Heart right ventricle (tissue), 16 donors: ENCODE measurements around the gene NXN. TPM values are rescaled to one million over a fixed set of nuclear protein-coding genes. Genes with fewer than 3 reads are reported as not detected.

Experiments used
- ATAC-seq, 8 donors: fragments of 200-7000 bp; cut with Tn5 transposase; one replicate each; pipeline ENCODE4 v1.9.1; 2020; ENCODE audit warnings: mild to moderate bottlenecking in 8 of 8, moderate library complexity in 8 of 8, moderate number of reproducible peaks in 1 of 8
- DNase-seq, 2 donors: peaks; one replicate each; pipeline ENCODE4 v3.0.0-alpha.2; 2020
- H3K27ac ChIP-seq, 10 donors: fragments of 200-600 bp; sonication (generic) in 2 of 10; one replicate each; pipeline versions ENCODE4 v1.5.0 to v1.8.0; 2020 to 2022; ENCODE audit warnings: mild to moderate bottlenecking in 3 of 10
- H3K27me3 ChIP-seq, 7 donors: fragments of 200-600 bp; one replicate each; pipeline ENCODE4 v1.8.0; 2021 to 2022; ENCODE audit warnings: mild to moderate bottlenecking in 2 of 7
- H3K36me3 ChIP-seq, 9 donors: fragments of 200-600 bp; sonication (generic) in 1 of 9; one replicate each; pipeline versions ENCODE4 v1.5.0 to v1.8.0; 2020 to 2022; ENCODE audit warnings: mild to moderate bottlenecking in 2 of 9
- H3K4me1 ChIP-seq, 9 donors: fragments of 200-600 bp; sonication (generic) in 1 of 9; one replicate each; pipeline versions ENCODE4 v1.5.0 to v1.8.0; 2020 to 2022; ENCODE audit warnings: mild to moderate bottlenecking in 4 of 9
- H3K4me3 ChIP-seq, 10 donors: fragments of 200-600 bp; sonication (generic) in 2 of 10; one replicate each; pipeline versions ENCODE4 v1.5.0 to v1.8.0; 2020 to 2022; ENCODE audit warnings: mild to moderate bottlenecking in 7 of 10, moderate library complexity in 2 of 10
- H3K9me3 ChIP-seq, 11 donors: fragments of 200-600 bp in 10 of 11; sonication (generic) in 2 of 11; one replicate each; pipeline versions ENCODE4 v1.5.0 to v1.8.0; 2013 to 2022; ENCODE audit warnings: mild to moderate bottlenecking in 2 of 11, control low read depth in 1 of 11, moderate library complexity in 1 of 11
- WGBS, 2 donors: extraction: QIAGEN DNeasy Blood & Tissue Kit; methylation state at CpG; one replicate each; pipeline ENCODE4 v1.1.7; 2013; ENCODE audit warnings: inconsistent platforms in 1 of 2; 5-methylcytosine and 5-hydroxymethylcytosine counted together
- intact Hi-C, 10 donors: fragments of 100-400 bp; cut with DNase I; formaldehyde crosslinking; loops; one replicate each; pipeline versions ENCODE4 v1.11.1 to v1.14.2; 2022
- polyA plus RNA-seq, 2 donors: library from polyadenylated mRNA; stranded (reverse); fragments of 200-250 nt; gene quantifications; one replicate each; pipeline ENCODE4 v1.2.3, GENCODE V29; 2013
- total RNA-seq, 10 donors: library from RNA; stranded (reverse); fragmentation: NEBNext Ultra II Directional in 3 of 10; extraction: Animal tissue kit (Norgen Biotek cat#: 25700) in 3 of 10; gene quantifications; one replicate each; pipeline versions ENCODE4 v1.2.1 to v1.2.4, GENCODE V29; 2021 to 2023
- TF ChIP-seq, protein P1 (sequence below), 9 donors: fragments of 200-600 bp; sonication (generic) in 2 of 9; IDR thresholded peaks; one replicate each; pipeline versions ENCODE4 v1.5.0 to v1.8.0; 2021 to 2022; ENCODE audit warnings: antibody characterized with exemption in 9 of 9, mild to moderate bottlenecking in 5 of 9, moderate library complexity in 1 of 9
- donor health status: Arrhythmogenic right ventricular cardiomyopathy.
- donor health status: ischemic (EF 13 %, LVEDD 7.1; RV severe dilation, severe dysfunction).
- donor health status: healthy with polysubstance abuse.
- donor health status: DM: no; HTN: yes; CAD: no.
- donor health status: DM: no; HTN: no; CAD: no.
- donor health status: ischemic (EF 25% LVEDD 6.9; RV normal size, moderate dysfunction).
- donor health status: ischemic (EF 25% LVEDD 5.7; RV mildly dilated, moderate dysfunction).
- donor health status: healthy.
- donor health status: DM: yes; HTN: yes; CAD: no.
- donor health status: Ischemic cardiomyopathy.
- donor health status: ischemic (EF 35%, LVEDD 5.7; RV mildly dilated, moderate dysfunction).
- donor health status: nonischemic (EF 11% LVEDD 7.7; RV severe dilation, severe dysfunction).
- donor health status: DM: yes; HTN: yes; CAD: no.
- donor health status: PGD.
- donor health status: ischemic (EF 29% LVEDD 5.4; RV normal size, mild dysfunction).
- donor health status: nonischemic (EF 23%, LVEDD 6.1; RV moderate dilation, normal function).

The NXN gene
- total and polyA plus RNA-seq, 12 donors = 9.9 to 24.4 (median 15.9) TPM

GRCh38 chr17:1003633-1003971 is 24.0 kb upstream of the NXN start:
- no peak for DNase-seq
- H3K9me3 ChIP-seq = no peaks in the 10 kb centered on the region
- H3K4me3 ChIP-seq = no peak overlapping the region
- ATAC-seq = no peak
- intact Hi-C loops = loop anchor here in 7 of 10 donors (5.0 kb wide), 4 partner anchors 39 to 54 kb away; no protein-coding TSS in a partner anchor
- peak overlapping the region in 8 of 10 donors; percentile 6 to 90 (median 80) for H3K27ac ChIP-seq
- no peaks in the 10 kb centered on the region for H3K27me3 ChIP-seq
- H3K4me1 ChIP-seq = peaks cover 55 to 97% (median 88%) of the 10 kb centered on the region in 9 donors
- WGBS, 2 donors = 93% methylated on average over 5 of the region's 5 CpGs
- TF ChIP-seq, protein P1, sequence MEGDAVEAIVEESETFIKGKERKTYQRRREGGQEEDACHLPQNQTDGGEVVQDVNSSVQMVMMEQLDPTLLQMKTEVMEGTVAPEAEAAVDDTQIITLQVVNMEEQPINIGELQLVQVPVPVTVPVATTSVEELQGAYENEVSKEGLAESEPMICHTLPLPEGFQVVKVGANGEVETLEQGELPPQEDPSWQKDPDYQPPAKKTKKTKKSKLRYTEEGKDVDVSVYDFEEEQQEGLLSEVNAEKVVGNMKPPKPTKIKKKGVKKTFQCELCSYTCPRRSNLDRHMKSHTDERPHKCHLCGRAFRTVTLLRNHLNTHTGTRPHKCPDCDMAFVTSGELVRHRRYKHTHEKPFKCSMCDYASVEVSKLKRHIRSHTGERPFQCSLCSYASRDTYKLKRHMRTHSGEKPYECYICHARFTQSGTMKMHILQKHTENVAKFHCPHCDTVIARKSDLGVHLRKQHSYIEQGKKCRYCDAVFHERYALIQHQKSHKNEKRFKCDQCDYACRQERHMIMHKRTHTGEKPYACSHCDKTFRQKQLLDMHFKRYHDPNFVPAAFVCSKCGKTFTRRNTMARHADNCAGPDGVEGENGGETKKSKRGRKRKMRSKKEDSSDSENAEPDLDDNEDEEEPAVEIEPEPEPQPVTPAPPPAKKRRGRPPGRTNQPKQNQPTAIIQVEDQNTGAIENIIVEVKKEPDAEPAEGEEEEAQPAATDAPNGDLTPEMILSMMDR (IDR thresholded peaks at IDR 0.05) = no peak
- peaks cover 0 to 97% (median 28%) of the 10 kb centered on the region in 9 donors for H3K36me3 ChIP-seq

DNA sequence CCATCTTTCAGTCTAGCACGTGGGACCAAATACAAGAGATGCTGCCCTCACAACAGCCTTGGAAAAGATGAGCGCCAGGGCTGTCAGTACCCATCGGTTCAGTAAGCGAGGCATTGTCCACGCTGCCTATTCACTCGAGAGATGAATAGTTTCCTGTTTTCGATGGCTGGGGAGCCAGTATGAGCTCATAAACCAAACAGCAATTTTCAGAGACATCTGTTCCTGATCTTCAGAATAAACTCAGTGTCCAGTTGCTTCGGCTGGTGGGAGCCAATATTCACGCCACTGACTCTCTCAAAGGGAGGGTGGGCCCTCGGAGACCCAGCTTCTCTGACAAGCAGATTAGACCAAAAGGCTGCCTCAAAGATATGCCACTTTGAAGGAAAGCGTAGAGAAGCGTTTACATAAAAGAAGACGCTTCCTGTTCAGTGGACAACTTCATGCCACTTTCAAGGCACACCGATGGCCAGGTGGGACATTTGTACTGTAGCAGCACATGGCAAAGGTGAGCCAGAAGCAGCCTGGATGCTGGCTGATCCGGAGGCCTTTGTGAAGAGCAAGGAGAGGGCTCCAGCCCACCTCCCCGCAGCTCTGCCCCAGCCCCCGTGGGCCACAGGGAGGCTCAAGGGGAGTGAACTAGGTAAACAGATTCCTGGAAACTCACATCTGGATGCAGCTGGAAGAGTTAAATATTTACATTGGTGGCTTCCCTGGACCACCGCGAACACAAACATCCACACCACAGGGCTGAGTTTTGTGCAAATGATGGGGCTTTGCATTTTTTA is 23.4 kb upstream of the NXN start:
- Histone ChIP-seq H3K4me3 (no peak overlapping the region), H3K27ac (peak overlapping the region; percentile 70 to 90 (median 80)), H3K4me1 (peaks cover 57 to 97% (median 88%) of the 10 kb centered on the region in 9 donors), H3K36me3 (peaks cover 0 to 94% (median 28%) of the 10 kb centered on the region in 9 donors), H3K9me3 (no peaks in the 10 kb centered on the region), H3K27me3 (no peaks in the 10 kb centered on the region)
- ATAC-seq = peak in 7 of 8 donors; percentile 9 to 47 (median 30)
- TF ChIP-seq, protein P1 (IDR thresholded peaks at IDR 0.05) = no peak
- DNase-seq = no peak
- intact Hi-C loops = loop anchor here in 7 of 10 donors (5.0 kb wide), 4 partner anchors 39 to 54 kb away; no protein-coding TSS in a partner anchor
- 49 to 55% methylated on average over 19 of the region's 19 CpGs for WGBS, 2 donors

DNA sequence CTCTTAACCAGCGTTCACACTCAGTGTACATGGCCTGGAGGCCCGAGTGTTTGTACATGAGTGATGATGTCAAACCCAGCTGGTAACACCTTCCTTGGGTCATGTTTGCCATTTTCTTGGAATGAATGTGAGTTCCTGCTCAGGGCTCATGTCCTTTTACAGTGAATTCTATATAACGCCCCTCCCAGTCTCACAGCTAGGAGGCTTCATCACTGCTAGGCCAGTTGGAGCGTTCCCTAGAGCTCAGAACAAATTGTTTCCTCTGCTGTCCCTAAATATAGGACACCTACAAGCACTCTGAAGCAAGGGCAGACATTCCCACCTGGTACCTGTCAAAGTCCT is 22.8 kb upstream of the NXN start:
- H3K4me3 ChIP-seq = no peak overlapping the region
- TF ChIP-seq, protein P1 (IDR thresholded peaks at IDR 0.05) = no peak
- H3K27ac ChIP-seq = peak overlapping the region; percentile 70 to 90 (median 80)
- no peaks in the 10 kb centered on the region for H3K9me3 ChIP-seq
- H3K4me1 ChIP-seq = peaks cover 56 to 97% (median 90%) of the 10 kb centered on the region in 9 donors
- ATAC-seq (peak; percentile 3 to 61 (median 6)), DNase-seq (no peak)
- WGBS, 2 donors = 34 to 45% methylated on average over 4 of the region's 4 CpGs
- intact Hi-C loops = loop anchor here in 7 of 10 donors (5.0 kb wide), 4 partner anchors 40 to 55 kb away; no protein-coding TSS in a partner anchor
- H3K27me3 ChIP-seq = no peaks in the 10 kb centered on the region
- peaks cover 0 to 88% (median 28%) of the 10 kb centered on the region in 9 donors for H3K36me3 ChIP-seq

DNA sequence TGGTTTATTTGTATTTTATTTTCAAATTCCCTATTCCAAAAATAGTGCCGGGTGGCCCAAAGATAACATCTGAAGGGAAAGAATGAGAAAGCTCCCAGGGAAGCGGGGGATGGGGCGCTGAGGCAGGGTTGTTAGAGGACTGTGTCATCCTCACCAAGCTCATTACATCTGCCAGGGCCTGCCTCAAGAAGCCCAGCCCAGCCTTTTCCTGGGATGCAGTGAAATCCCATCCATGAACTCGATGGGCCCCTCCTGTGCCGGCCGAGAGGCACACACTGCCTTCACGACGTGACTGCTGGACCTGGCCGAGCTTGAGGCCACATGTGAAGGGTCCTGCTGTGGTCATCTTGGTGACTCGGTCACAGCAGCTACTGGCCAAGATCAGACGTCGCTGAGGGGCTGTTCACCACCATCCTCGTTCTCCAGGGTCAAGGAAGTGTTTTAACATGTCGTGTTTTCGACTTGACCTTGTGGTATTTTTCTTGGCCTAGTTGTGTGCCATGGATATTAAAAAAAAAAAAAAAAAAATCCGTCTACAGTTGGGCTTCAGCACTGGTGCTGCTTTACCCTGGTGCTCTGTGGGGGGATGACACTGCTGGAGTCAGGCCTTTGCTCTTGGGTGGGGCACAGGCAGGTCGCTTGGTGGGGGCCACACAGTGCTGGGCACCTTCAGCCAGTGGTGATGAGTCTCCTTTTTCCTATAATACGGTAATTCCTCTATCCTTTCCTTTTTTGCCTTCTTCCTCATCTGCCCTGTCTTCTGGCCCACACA is 22.2 kb upstream of the NXN start:
- Histone ChIP-seq H3K4me1 (peaks cover 51 to 93% (median 91%) of the 10 kb centered on the region in 9 donors), H3K27me3 (no peaks in the 10 kb centered on the region), H3K36me3 (peaks cover 0 to 82% (median 24%) of the 10 kb centered on the region in 9 donors), H3K4me3 (no peak overlapping the region), H3K27ac (peak overlapping the region; percentile 70 to 90 (median 80)), H3K9me3 (no peaks in the 10 kb centered on the region)
- 51 to 54% methylated on average over 18 of the region's 18 CpGs for WGBS, 2 donors
- ATAC-seq (peak; percentile 0 to 14 (median 2)), DNase-seq (no peak)
- intact Hi-C loops = loop anchor here in 7 of 10 donors (5.0 kb wide), 4 partner anchors 40 to 55 kb away; no protein-coding TSS in a partner anchor
- TF ChIP-seq, protein P1 (IDR thresholded peaks at IDR 0.05) = no peak
